Adrenal gland (tissue), 12 donors: ENCODE measurements around the gene XCL1. TPM values are rescaled to one million over a fixed set of nuclear protein-coding genes. Genes with fewer than 3 reads are reported as not detected.

Experiments used
- DNase-seq, 7 donors: peaks; one replicate each; pipeline ENCODE4 v3.0.0-alpha.2; 2019 to 2020
- H3K27ac ChIP-seq, 5 donors: fragments of 200-600 bp; sonication (generic) in 4 of 5; 1 replicate in 3 of 5; 2 replicates in 2 of 5; pipeline versions ENCODE4 v1.5.1 to v1.8.0; 2016 to 2020; ENCODE audit warnings: mild to moderate bottlenecking in 1 of 5
- H3K27me3 ChIP-seq: fragments of 200-600 bp; 2 replicates; pipeline ENCODE4 v1.8.0; 2021
- H3K36me3 ChIP-seq, 2 donors: fragments of 200-600 bp; replicated peaks in 1 of 2; 1 replicate in 1 of 2; 2 replicates in 1 of 2; pipeline versions ENCODE4 v1.5.1 to v1.8.0; 2018 to 2022
- H3K4me1 ChIP-seq, 2 donors: fragments of 200-600 bp; replicated peaks in 1 of 2; 1 replicate in 1 of 2; 2 replicates in 1 of 2; pipeline versions ENCODE4 v1.5.1 to v1.8.0; 2018 to 2021
- H3K4me3 ChIP-seq, 4 donors: fragments of 200-600 bp; sonication (generic) in 3 of 4; one replicate each; pipeline ENCODE4 v1.5.1; 2016 to 2018
- H3K9me3 ChIP-seq, 3 donors: fragments of 200-600 bp; sonication (generic) in 1 of 3; replicated peaks in 1 of 3; 1 replicate in 2 of 3; 2 replicates in 1 of 3; pipeline versions ENCODE4 v1.5.1 to v1.8.0; 2016 to 2021
- POLR2A ChIP-seq, 2 donors: fragments of 450-650 bp; IDR thresholded peaks; one replicate each; pipeline ENCODE4 v1.6.1; 2017; ENCODE audit warnings: antibody characterized with exemption in 2 of 2, mild to moderate bottlenecking in 2 of 2, moderate library complexity in 1 of 2
- WGBS, 4 donors: extraction: QIAGEN DNeasy Blood & Tissue Kit in 2 of 4; methylation state at CpG; one replicate each; pipeline versions ENCODE4 v1.1.5 to v1.1.7; 2013 to 2017; 5-methylcytosine and 5-hydroxymethylcytosine counted together
- intact Hi-C, 2 donors: fragments of 100-400 bp; cut with DNase I; formaldehyde crosslinking; loops; one replicate each; pipeline versions ENCODE4 v1.14.1 to v1.15.0; 2022 to 2023
- polyA plus RNA-seq, 3 donors: library from polyadenylated mRNA; stranded (reverse); fragments of 200-250 nt in 2 of 3; fragments of 350-450 nt in 1 of 3; fragmentation: Illumina TruSeq in 1 of 3; extraction: RNeasy Lipid Tissue Mini Kit (QIAGEN cat#74804) in 1 of 3; gene quantifications; one replicate each; pipeline ENCODE4 v1.2.3, GENCODE V29; 2013 to 2014
- total RNA-seq, 9 donors: library from RNA; depleted of rRNA in 4 of 9; stranded (reverse); fragments of >200 nt in 4 of 9; fragments of 120-200 nt in 1 of 9; fragmentation: NEBNext Ultra II Directional in 1 of 9; extraction: Animal tissue kit (Norgen Biotek cat#: 25700) in 1 of 9; gene quantifications; one replicate each; pipeline versions ENCODE4 v1.1.0 to v1.2.4, GENCODE V29; 2013 to 2023
- TF ChIP-seq, protein P1 (sequence below), 6 experiments: fragments of 450-650 bp in 4 of 6; fragments of 200-600 bp in 2 of 6; sonication (generic) in 1 of 6; IDR thresholded peaks; 1 replicate in 5 of 6; 2 replicates in 1 of 6; pipeline versions ENCODE4 v1.5.1 to v1.8.0; 2016 to 2021; ENCODE audit warnings: antibody characterized with exemption in 6 of 6, mild to moderate bottlenecking in 2 of 6, moderate library complexity in 1 of 6
- donor health status: healthy with polysubstance abuse.
- donor health status: Bipolar disorder and iron deficiency.
- donor health status: DM: yes; HTN: yes; CAD: no.
- donor health status: DM: no; HTN: no; CAD: no.
- donor health status: DM: no; HTN: no; CAD: no.
- donor health status: DM: yes; HTN: yes; CAD: no.

The XCL1 gene
- total and polyA plus RNA-seq, 12 donors = 0.11 to 0.43 (median 0.24) TPM; not detected in 7

DNA sequence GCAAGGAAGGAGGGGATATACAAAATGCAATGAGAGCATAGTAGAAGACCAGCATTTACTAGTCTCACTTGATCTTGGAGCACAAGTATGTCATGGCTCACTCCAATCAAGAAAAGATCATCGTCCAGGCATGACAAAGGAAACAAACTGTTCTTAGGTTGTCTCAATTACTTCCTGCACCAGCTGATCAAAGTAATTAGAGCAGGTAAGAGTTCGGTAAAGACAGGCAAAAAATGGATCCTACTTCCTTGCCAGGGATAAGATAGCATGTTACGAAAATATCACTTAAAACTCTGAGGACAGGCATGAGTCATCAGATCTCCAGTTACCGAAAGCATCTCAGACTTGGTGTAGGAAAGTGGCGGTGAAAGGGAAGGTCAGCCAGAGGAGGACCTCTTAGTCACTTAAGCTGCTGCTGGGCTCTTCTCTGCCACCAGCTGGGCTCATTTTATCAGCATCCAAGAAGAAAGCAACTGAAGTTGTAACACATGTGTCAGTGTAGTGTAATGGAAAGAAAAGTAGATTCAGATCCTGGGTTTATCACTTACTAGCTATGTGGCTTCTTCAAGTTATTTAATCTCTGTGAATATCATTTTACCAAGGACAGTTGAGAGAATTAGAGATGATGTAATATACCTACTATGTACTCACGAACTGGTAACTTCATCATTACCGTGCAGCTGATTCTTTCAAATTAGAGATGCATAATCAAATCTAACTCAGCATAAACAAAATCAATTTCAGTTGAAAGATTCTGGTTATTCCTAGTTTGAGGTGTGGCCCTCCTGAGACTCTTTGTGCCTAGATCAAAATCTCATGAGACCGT is 46.8 kb downstream of the XCL1 start:
- peak in 6 of 7 donors; percentile 36 to 66 (median 41) for DNase-seq
- Histone ChIP-seq H3K27me3 (no peaks in the 10 kb centered on the region), H3K36me3 (no peaks in the 10 kb centered on the region), H3K4me3 (no peak overlapping the region), H3K4me1 (no peaks in the 10 kb centered on the region), H3K27ac (peak overlapping the region in 1 of 5 donors; percentile 20), H3K9me3 (no peaks in the 10 kb centered on the region)
- TF ChIP-seq POLR2A (IDR thresholded peaks at IDR 0.05) = no peak
- TF ChIP-seq, protein P1, sequence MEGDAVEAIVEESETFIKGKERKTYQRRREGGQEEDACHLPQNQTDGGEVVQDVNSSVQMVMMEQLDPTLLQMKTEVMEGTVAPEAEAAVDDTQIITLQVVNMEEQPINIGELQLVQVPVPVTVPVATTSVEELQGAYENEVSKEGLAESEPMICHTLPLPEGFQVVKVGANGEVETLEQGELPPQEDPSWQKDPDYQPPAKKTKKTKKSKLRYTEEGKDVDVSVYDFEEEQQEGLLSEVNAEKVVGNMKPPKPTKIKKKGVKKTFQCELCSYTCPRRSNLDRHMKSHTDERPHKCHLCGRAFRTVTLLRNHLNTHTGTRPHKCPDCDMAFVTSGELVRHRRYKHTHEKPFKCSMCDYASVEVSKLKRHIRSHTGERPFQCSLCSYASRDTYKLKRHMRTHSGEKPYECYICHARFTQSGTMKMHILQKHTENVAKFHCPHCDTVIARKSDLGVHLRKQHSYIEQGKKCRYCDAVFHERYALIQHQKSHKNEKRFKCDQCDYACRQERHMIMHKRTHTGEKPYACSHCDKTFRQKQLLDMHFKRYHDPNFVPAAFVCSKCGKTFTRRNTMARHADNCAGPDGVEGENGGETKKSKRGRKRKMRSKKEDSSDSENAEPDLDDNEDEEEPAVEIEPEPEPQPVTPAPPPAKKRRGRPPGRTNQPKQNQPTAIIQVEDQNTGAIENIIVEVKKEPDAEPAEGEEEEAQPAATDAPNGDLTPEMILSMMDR (IDR thresholded peaks at IDR 0.05) = no peak
- WGBS, 4 donors = 55 to 59% (median 55%) methylated on average over 8 of the region's 8 CpGs
- intact Hi-C loops = no loop called here

DNA sequence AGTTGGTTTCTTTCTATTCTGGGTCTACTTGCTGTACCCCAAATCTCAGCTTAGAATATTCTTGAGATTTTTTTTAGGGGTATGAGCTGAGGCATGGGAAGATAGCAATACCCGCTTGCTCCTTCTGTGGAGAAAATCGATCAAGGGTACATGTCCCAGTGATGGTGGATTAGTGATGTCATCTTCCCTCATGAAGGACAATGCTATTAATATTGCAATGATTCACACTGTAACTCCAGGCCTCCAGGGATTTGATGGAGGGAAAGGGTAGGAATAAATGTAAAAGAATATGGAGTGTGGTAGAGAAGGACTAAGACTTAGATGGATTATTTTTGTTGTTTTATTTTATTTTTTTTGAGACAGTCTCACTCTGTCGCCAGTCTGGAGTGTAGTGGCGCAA is 47.4 kb downstream of the XCL1 start:
- Histone ChIP-seq H3K4me1 (no peaks in the 10 kb centered on the region), H3K36me3 (no peaks in the 10 kb centered on the region), H3K27me3 (no peaks in the 10 kb centered on the region), H3K27ac (no peak overlapping the region), H3K9me3 (no peaks in the 10 kb centered on the region), H3K4me3 (no peak overlapping the region)
- no peak for DNase-seq
- intact Hi-C loops = no loop called here
- no peak for TF ChIP-seq POLR2A (IDR thresholded peaks at IDR 0.05)
- TF ChIP-seq, protein P1 (IDR thresholded peaks at IDR 0.05) = no peak
- WGBS, 4 donors = 84 to 88% (median 86%) methylated on average over 4 of the region's 4 CpGs

GRCh38 chr1:168626326-168626725 is 49.9 kb downstream of the XCL1 start:
- no peaks in the 10 kb centered on the region for H3K4me1 ChIP-seq
- intact Hi-C loops = no loop called here
- WGBS, 4 donors = 78 to 83% (median 81%) methylated on average over 4 of the region's 4 CpGs
- H3K9me3 ChIP-seq = no peaks in the 10 kb centered on the region
- H3K27me3 ChIP-seq = no peaks in the 10 kb centered on the region
- DNase-seq = peak in 1 of 7 donors; percentile 15
- H3K4me3 ChIP-seq = no peak overlapping the region
- TF ChIP-seq, protein P1 (IDR thresholded peaks at IDR 0.05) = no peak
- TF ChIP-seq POLR2A (IDR thresholded peaks at IDR 0.05) = no peak
- H3K27ac ChIP-seq = no peak overlapping the region
- no peaks in the 10 kb centered on the region for H3K36me3 ChIP-seq

DNA sequence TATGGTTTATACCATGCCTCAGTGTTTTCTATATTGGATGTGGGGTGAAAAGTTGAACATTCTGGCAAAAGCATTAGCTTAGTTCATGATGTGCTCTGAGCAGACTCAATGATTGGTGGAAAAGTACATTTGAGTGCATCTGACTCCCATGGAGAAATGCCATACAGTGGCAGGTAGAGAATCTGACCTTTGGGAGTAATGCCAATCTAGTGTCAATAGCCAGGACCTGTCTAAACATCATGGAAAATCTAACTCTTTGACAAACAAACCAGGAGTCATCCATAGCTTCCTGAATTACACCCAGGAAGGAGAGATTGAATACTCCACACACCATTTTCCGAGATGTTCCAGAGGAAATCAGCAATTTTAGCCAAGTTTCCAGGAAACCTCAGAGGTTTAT is 51.0 kb downstream of the XCL1 start:
- intact Hi-C loops = no loop called here
- no peak for DNase-seq
- TF ChIP-seq POLR2A (IDR thresholded peaks at IDR 0.05) = no peak
- TF ChIP-seq, protein P1 (IDR thresholded peaks at IDR 0.05) = no peak
- WGBS, 4 donors = 82 to 94% (median 88%) methylated on average over 1 of the region's 1 CpG
- H3K27ac ChIP-seq = no peak overlapping the region
- H3K27me3 ChIP-seq = no peaks in the 10 kb centered on the region
- no peaks in the 10 kb centered on the region for H3K9me3 ChIP-seq
- H3K4me1 ChIP-seq = no peaks in the 10 kb centered on the region
- H3K4me3 ChIP-seq = no peak overlapping the region
- H3K36me3 ChIP-seq = no peaks in the 10 kb centered on the region
